GM23338 (cell line): ENCODE results near the gene TENT5A.

ENCODE experiments used
- CREB1 ChIP-seq: fragments of 250-450 bp; sonication (Bioruptor Pico); IDR thresholded peaks from 2 replicates; pipeline ENCODE4 v1.5.0; 2020; ENCODE audit warnings: low read depth, mild to moderate bottlenecking, moderate library complexity
- CTCF ChIP-seq, 2 experiments: fragments of 200-600 bp in 1 of 2; sonication (generic) in 1 of 2; conservative IDR thresholded peaks; 2 replicates each; pipeline versions ENCODE4 v1.5.1 to v1.6.1; 2016 to 2017; ENCODE audit warnings: antibody characterized with exemption in 2 of 2, low read depth in 2 of 2, mild to moderate bottlenecking in 2 of 2, moderate library complexity in 1 of 2
- ETS1 ChIP-seq: IDR thresholded peaks from 2 replicates; pipeline ENCODE4 v1.6.1; 2016; ENCODE audit warnings: antibody characterized with exemption
- EZH2 ChIP-seq: fragments of 200-600 bp; sonication (generic); IDR thresholded peaks from one replicate; pipeline ENCODE4 v1.8.0; 2017; ENCODE audit warnings: antibody characterized with exemption, mild to moderate bottlenecking, low read depth; ENCODE audit not compliant: unreplicated experiment
- EZH2phosphoT487 ChIP-seq: fragments of 200-600 bp; sonication (generic); IDR thresholded peaks from one replicate; pipeline ENCODE4 v1.8.1; 2018; ENCODE audit warnings: antibody characterized with exemption; ENCODE audit not compliant: unreplicated experiment
- JUNB ChIP-seq: IDR thresholded peaks from one replicate; pipeline ENCODE4 v1.6.1; 2016; ENCODE audit warnings: antibody characterized with exemption; ENCODE audit not compliant: unreplicated experiment
- POLR2AphosphoS5 ChIP-seq: IDR thresholded peaks from 2 replicates; pipeline ENCODE4 v1.6.1; 2016; ENCODE audit warnings: antibody characterized with exemption, low read depth
- ZNF114 ChIP-seq: fragments of 250-450 bp; sonication (Bioruptor Pico); IDR thresholded peaks from 2 replicates; pipeline ENCODE4 v1.5.0; 2020; ENCODE audit warnings: mild to moderate bottlenecking, moderate library complexity
- ZNF462 ChIP-seq: fragments of 250-450 bp; sonication (Bioruptor Pico); IDR thresholded peaks from 2 replicates; pipeline ENCODE4 v1.5.0; 2020; ENCODE audit warnings: mild to moderate bottlenecking, moderate library complexity
- TF ChIP-seq, protein P1 (sequence below): IDR thresholded peaks from one replicate; pipeline ENCODE4 v1.6.1; 2018; ENCODE audit warnings: antibody characterized with exemption; ENCODE audit not compliant: unreplicated experiment

- TF ChIP-seq POLR2AphosphoS5 (no peak), ZNF114 (CRISPR knock-in tag) (no peak), CTCF (conservative IDR thresholded peaks at IDR 0.05; ENCODE audit: low read depth in 2 of 2) (no peak), EZH2phosphoT487 (no peak), CREB1 (CRISPR knock-in tag) (no peak), JUNB (no peak), ETS1 (no peak), EZH2 (no peak), ZNF462 (CRISPR knock-in tag) (no peak)
- TF ChIP-seq, protein P1, sequence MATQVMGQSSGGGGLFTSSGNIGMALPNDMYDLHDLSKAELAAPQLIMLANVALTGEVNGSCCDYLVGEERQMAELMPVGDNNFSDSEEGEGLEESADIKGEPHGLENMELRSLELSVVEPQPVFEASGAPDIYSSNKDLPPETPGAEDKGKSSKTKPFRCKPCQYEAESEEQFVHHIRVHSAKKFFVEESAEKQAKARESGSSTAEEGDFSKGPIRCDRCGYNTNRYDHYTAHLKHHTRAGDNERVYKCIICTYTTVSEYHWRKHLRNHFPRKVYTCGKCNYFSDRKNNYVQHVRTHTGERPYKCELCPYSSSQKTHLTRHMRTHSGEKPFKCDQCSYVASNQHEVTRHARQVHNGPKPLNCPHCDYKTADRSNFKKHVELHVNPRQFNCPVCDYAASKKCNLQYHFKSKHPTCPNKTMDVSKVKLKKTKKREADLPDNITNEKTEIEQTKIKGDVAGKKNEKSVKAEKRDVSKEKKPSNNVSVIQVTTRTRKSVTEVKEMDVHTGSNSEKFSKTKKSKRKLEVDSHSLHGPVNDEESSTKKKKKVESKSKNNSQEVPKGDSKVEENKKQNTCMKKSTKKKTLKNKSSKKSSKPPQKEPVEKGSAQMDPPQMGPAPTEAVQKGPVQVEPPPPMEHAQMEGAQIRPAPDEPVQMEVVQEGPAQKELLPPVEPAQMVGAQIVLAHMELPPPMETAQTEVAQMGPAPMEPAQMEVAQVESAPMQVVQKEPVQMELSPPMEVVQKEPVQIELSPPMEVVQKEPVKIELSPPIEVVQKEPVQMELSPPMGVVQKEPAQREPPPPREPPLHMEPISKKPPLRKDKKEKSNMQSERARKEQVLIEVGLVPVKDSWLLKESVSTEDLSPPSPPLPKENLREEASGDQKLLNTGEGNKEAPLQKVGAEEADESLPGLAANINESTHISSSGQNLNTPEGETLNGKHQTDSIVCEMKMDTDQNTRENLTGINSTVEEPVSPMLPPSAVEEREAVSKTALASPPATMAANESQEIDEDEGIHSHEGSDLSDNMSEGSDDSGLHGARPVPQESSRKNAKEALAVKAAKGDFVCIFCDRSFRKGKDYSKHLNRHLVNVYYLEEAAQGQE: no peak
Measured at GRCh38 chr6:81788748-81789147, 36.3 kb upstream of the TENT5A start.
